Kidney tubule cell (primary cell): ENCODE measurements around the gene TCF21.

ENCODE experiments used
- DNase-seq: peaks from one replicate; pipeline ENCODE4 v3.0.0-alpha.2; 2018; ENCODE audit warnings: low spot score

The TCF21 gene

GRCh38 chr6:133889557-133890403 is 867 bp downstream of the TCF21 start:
- no peak for DNase-seq

DNA sequence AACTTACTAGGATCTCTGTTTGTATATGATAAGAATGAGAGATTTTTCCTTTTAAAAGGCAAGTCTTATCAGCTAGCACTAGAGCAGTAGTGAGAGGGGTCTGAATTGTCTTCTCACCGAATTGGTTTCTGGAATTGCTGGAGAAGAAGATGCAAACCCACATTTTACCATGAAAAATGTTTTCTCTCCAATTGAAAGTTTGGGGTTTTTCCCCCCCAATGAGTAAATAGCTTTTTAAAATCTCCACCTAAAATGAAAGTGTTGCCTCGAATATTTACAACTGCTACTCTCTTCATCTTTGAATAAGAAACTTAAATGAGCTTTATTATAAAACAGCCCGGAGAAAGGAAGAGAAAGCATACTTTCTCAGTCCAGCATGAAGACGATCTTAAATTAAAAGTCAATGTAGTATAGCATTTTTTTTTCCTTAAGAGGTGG is 1.8 kb downstream of the TCF21 start:
- no peak for DNase-seq

DNA sequence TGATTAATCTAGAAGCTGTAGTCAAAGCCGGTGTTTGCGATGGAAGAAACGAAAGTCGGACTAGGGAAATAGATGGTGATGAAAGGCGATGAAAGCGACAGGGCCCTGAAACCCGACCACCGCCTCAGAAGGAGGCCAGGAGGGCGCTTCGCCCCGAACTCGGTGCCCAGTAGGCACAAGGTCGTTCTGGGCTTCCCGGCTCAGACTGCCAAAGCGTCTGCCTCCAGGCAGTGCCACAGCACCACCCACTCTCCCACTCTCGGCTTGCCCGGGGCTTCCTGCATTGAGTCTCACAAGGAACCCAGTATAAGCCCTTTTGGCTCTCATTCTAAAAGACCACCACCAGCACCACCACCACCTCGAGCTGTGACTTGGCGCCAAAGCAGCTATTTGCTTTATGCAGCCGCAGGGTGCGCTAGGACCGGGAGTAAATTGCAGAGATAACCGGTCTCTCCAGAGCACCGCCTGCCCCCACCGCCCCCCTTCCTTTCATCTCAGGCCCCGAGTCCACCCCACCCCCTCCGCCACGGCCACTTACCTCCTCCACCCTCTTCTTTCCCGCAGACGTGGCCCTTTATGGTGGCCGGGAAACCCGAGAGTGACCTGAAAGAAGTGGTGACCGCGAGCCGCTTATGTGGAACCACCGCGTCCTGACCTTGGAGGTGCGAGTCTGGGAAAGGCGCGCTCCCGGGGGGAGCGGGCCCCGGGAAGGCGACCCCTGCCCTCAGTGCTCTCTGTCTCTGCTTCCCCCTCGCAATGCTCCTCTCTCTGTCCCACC is 2.4 kb downstream of the TCF21 start:
- DNase-seq, result peak; percentile 10

- DNase-seq, result no peak
These were observed 3.3 kb downstream of the TCF21 start for GRCh38 chr6:133891927-133892812.

DNA sequence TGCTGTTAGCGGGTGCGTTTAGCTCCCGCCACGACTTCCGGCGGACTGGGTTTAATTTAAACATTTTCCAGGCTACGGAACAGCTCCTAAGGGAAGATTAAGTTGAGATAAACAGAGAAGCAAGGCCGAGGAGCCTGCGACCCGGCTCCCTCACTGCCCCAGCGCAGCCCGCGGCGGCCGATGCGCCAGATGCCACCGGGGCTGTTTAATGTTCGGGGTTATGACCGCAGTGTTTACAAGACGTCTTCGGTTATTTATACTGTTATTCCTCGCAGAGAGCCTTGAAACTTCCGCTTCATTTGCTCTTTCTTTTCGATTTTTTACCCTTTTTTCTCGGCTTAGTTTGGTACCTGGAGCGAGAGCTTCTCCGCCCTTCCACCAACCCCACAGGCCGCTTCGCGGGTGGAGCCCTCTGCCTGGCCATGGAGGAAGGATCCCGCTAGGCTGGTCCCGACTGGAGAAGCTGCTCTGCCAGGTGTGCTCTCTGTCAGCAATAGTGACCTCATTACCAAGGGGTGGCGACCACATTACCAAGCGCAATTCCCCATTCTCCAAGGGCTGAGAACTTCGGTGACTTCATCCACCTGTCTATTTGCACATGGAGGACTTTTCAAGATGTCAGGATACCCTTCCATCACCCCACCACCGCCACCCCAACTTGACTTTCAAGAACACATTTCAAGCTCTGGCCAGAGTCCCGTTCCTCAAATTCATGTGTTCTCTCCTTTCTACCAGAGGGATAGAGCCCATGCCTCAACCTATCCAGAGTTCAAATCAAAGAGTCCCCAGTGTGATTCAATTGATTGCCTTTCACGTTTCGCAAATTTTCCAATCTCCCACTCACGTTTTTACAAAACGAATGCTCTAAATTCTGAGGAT is 4.1 kb downstream of the TCF21 start:
- DNase-seq, result no peak

DNA sequence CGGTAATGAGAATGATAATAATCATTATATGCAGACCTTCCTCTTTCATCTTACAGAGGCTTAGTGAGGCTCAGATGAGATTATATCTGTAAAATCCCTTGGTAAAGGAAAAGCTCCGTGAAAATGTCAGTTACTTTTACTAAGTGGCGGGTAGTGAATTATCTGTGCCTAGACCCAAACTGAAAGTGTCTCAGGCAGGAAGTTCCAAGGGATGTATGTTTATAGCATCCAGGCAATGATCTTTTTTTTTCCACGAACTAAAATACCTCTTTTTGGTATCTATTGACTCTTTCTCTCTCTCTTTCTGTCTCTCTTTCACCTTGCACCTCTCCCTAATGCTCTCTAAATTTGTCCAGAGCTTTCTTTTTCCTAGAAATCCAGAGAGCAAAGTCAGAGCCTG is 5.0 kb downstream of the TCF21 start:
- no peak for DNase-seq

- DNase-seq, result no peak
These were observed 5.5 kb downstream of the TCF21 start for GRCh38 chr6:133894369-133894768.

GRCh38 chr6:133894795-133895358 is 6.0 kb downstream of the TCF21 start:
- DNase-seq, result no peak

DNA sequence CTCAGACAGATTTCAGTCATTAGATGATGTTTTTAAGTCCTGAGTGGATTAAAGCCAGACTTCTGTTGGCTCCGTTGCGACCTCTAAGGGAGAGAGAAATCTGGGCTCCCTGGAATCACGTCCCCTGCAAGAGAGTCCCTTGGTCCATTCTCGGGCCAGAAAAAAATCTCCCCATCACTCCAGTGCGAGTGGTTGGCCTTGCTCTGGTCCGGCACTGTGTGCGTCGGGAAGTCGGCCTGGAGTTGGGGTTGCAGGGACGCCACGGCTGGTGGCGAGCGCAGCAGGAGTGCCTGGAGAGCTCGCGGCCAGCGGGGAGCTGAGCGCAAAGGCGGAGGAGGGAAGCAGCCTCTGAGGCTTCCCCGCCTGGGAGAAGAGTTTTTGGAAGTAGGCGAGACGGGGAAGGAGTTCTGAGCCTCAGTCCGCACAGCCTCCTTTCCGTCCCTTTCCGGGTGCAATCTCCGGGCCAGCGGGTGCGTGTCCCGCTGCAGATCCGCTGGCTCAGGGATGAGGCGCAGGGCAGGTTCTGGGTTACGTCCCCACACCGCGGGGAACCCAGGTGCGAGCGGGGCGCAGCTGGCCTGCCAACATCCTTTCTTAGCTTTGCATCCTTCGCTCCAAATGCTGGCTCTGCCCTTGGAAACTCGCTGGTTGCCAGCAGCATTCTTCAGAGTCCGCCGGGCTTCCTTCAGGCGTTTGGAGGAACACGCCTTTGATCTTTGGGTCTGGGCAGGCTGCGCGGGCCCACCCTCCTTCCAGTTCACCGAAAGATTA is 6.8 kb downstream of the TCF21 start:
- no peak for DNase-seq

GRCh38 chr6:133896344-133896721 is 7.4 kb downstream of the TCF21 start:
- DNase-seq, result no peak

DNA sequence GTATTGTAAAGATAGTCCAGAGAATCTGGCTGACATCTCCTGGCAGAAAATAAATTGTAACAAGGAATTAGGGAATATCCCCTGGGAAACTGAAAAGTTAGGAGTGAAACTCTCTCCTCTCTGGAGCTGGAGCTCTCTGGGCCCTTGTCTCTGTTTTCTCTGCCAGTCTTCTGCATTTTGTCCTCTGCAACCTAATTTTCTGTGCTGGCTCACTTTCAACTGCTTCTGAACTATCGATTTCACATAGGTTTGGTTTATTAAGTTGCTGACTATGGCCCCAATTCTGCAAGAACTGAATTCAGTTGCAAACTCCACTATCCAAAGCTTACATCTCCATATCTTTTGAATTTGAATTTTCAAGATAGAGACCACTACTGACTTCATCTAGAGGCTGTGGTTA is 9.3 kb downstream of the TCF21 start:
- DNase-seq, result no peak

DNA sequence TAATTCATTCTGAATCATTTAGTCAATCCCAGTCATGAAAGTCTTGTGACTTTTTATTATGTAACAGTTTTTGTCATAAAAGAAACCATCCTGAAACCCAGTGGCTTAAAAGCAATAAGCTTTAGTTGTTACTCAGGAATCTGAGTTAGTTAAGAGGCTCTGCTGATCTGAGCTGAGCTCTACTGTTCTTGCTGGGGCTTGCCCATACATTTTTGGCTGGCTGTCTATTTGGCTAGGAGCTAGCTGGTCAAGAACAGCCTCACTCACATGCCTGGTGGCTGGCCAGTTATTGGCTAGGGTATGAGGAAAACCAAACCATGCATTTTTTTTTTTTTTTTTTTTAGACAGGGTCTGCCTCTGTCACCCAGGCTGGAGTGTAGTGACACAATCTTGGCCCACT is 10.6 kb downstream of the TCF21 start:
- no peak for DNase-seq

- DNase-seq, result no peak
These were observed 14.9 kb downstream of the TCF21 start for GRCh38 chr6:133903855-133904254.

DNA sequence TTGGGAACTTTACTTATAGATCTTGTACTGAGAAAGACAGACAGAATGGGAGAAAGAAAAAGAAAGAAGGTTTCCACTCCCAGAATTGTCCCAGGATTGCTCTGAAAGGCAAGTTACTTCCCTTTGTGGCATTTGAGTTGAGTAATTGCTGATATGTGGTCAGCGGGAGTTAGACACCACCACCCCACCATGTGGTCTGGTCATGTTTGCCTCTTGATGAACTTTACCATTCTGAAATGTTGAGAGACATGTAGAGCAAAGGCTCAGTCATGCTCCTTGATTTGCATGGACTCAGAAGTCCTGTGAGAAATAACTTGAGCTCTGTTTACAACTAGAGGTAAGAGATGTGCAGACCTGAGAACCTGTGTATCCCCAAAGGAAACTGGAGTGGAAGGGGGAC is 17.1 kb downstream of the TCF21 start:
- no peak for DNase-seq

- DNase-seq, result peak; percentile 82
These were observed 27.8 kb downstream of the TCF21 start for GRCh38 chr6:133916650-133917151.

DNA sequence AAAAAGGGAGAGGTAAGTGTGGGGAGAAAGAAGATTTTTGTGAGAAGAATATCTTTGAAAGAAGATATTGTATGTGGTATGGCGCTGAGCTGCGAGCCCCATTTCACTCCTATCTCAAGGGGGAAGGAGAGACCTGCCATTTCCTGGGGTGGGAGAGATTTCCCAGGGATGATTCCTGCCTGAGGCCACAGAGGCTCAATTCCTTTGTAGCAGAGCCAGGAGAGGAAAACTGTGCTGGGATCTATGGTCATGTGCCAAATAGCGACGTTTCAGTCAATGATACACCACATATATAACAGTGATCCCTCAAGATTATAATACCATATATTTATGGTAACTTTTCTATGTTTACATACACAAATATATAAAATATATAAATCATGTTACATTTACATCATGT is 28.9 kb downstream of the TCF21 start:
- no peak for DNase-seq

- DNase-seq, result no peak
These were observed 29.5 kb downstream of the TCF21 start for GRCh38 chr6:133918208-133918930.

DNA sequence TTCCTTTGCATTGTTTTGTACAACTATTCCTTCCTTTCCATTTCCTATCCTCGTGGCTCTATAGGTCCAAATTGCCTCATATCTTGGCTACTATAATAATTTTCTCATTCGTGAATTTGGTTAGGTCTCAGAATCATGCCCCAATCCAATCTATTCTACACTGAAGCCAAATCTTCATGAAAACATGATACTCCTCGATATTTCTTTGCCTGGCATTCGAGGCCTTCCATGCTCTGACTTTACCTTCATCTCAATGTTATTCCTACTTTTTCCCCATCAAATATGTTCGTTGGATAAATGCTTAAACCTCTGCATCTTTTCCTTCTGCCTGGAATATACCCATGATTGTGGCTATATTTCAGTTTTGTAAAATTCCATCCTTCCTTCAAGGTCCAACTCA is 30.4 kb downstream of the TCF21 start:
- no peak for DNase-seq

- peak; percentile 73 for DNase-seq
These were observed 32.4 kb downstream of the TCF21 start for GRCh38 chr6:133921249-133921859.
